HCT116 (cell line): ENCODE results near the gene ARMH3. TPM values are rescaled to one million over a fixed set of nuclear protein-coding genes. Genes with fewer than 3 reads are reported as not detected.

Experiments
- ATAC-seq: fragments of 200-7000 bp; cut with Tn5 transposase; 2 replicates; pipeline ENCODE4 v1.9.1; 2020; ENCODE audit warnings: mild to moderate bottlenecking, moderate library complexity
- BruUV-seq: library from RNA; stranded (reverse); fragments of 400-500 nt; replicated peaks from 2 replicates; lab custom pipeline; 2021; lab: Mats Ljungman, UMichigan
- CTCF ChIA-PET: fragments of 300-600 bp; sonication (Branson Sonifier 250); formaldehyde crosslinking; loops from one replicate; lab custom pipeline; 2021; ENCODE audit warnings: antibody characterized with exemption; lab: Charles Lee
- POLR2A ChIA-PET: fragments of 300-600, 350-600 bp; sonication (Branson Sonifier 250); formaldehyde crosslinking; loops from one replicate; lab custom pipeline; 2021; ENCODE audit warnings: antibody characterized with exemption; lab: Charles Lee
- RAD21 ChIA-PET, 2 experiments: fragments of 300-600 bp; sonication (Branson Sonifier 250); formaldehyde crosslinking; loops; one replicate each; lab custom pipeline; 2023; ENCODE audit warnings: low total read pairs in 2 of 2; ENCODE audit not compliant: uncharacterized antibody in 2 of 2, unreplicated experiment in 2 of 2, low non-redundant PET in 1 of 2; lab: Charles Lee
- DNase-seq: peaks from one replicate; pipeline ENCODE4 v3.0.0-alpha.2; 2010; ENCODE audit warnings: low read depth, low spot score
- H2AFZ ChIP-seq: fragments of 200-600 bp; shearing (Covaris generic), sonication (generic); 2 replicates; pipeline ENCODE4 v1.6.1; 2017; ENCODE audit warnings: low read depth, mixed run types, mixed read lengths, antibody characterized with exemption, low read length; ENCODE audit not compliant: poor library complexity, severe bottlenecking
- H3K27ac ChIP-seq: 2 replicates; pipeline ENCODE4 v1.5.1; 2012; ENCODE audit warnings: low read depth, low read length
- H3K27me3 ChIP-seq: fragments of 200-600 bp; sonication (generic); 2 replicates; pipeline ENCODE4 v1.6.1; 2016; ENCODE audit warnings: mixed run types, low read length, mixed read lengths; ENCODE audit not compliant: insufficient read depth
- H3K36me3 ChIP-seq, 2 experiments: fragments of 200-500 bp in 1 of 2; fragments of 200-600 bp in 1 of 2; sonication (Bioruptor generic) in 1 of 2; sonication (generic) in 1 of 2; 2 replicates each; pipeline versions ENCODE4 v1.5.1 to v1.6.1; 2014 to 2016; ENCODE audit warnings: low read length in 2 of 2, inconsistent platforms in 1 of 2, mixed read lengths in 1 of 2, mixed run types in 1 of 2; ENCODE audit not compliant: insufficient read depth in 2 of 2, control insufficient read depth in 1 of 2
- H3K4me1 ChIP-seq, 2 experiments: fragments of 200-600 bp in 1 of 2; sonication (generic) in 1 of 2; 2 replicates each; pipeline versions ENCODE4 v1.5.1 to v1.6.1; 2012 to 2017; ENCODE audit warnings: low read length in 2 of 2, inconsistent platforms in 1 of 2, mild to moderate bottlenecking in 1 of 2, mixed read lengths in 1 of 2, mixed run types in 1 of 2, moderate library complexity in 1 of 2; ENCODE audit not compliant: insufficient read depth in 2 of 2, control insufficient read depth in 1 of 2
- H3K4me2 ChIP-seq: fragments of 200-600 bp; sonication (generic); 2 replicates; pipeline ENCODE4 v1.6.1; 2017; ENCODE audit warnings: mixed run types, low read length, mixed read lengths
- H3K4me3 ChIP-seq, 2 experiments: fragments of 200-600 bp in 1 of 2; sonication (generic) in 1 of 2; replicated peaks in 1 of 2; 2 replicates each; pipeline ENCODE4 v1.5.1; 2011 to 2016; ENCODE audit warnings: low read length in 2 of 2, control low read depth in 1 of 2, low read depth in 1 of 2, mild to moderate bottlenecking in 1 of 2, mixed read lengths in 1 of 2, mixed run types in 1 of 2
- H3K79me2 ChIP-seq: fragments of 200-600 bp; sonication (generic); 2 replicates; pipeline ENCODE4 v1.6.1; 2017; ENCODE audit warnings: mild to moderate bottlenecking, mixed run types, low read length, moderate library complexity, mixed read lengths; ENCODE audit not compliant: insufficient read depth
- H3K9ac ChIP-seq: fragments of 200-600 bp; sonication (generic); 2 replicates; pipeline ENCODE4 v1.6.1; 2016; ENCODE audit warnings: low read length, mixed read lengths
- H3K9me2 ChIP-seq: fragments of 200-600 bp; sonication (generic), shearing (Covaris generic); 2 replicates; pipeline ENCODE4 v1.6.1; 2017; ENCODE audit warnings: mixed run types, mild to moderate bottlenecking, moderate library complexity; ENCODE audit not compliant: insufficient read depth
- H3K9me3 ChIP-seq, 2 experiments: fragments of 200-500 bp in 1 of 2; fragments of 200-600 bp in 1 of 2; sonication (Bioruptor generic) in 1 of 2; sonication (generic) in 1 of 2; 2 replicates each; pipeline ENCODE4 v1.6.1; 2014 to 2017; ENCODE audit warnings: low read length in 2 of 2, mixed read lengths in 2 of 2, inconsistent platforms in 1 of 2, low read depth in 1 of 2, mild to moderate bottlenecking in 1 of 2, mixed run types in 1 of 2, moderate library complexity in 1 of 2; ENCODE audit not compliant: control insufficient read depth in 1 of 2, insufficient read depth in 1 of 2
- H4K20me1 ChIP-seq: fragments of 200-600 bp; sonication (generic), shearing (Covaris generic); 2 replicates; pipeline ENCODE4 v1.6.1; 2017; ENCODE audit warnings: mixed run types, mild to moderate bottlenecking, moderate library complexity; ENCODE audit not compliant: insufficient read depth
- ATF3 ChIP-seq: IDR thresholded peaks from 2 replicates; pipeline ENCODE4 v1.6.1; 2012
- CBX3 ChIP-seq: IDR thresholded peaks from 2 replicates; pipeline ENCODE4 v1.6.1; 2012; ENCODE audit warnings: low read depth
- CEBPB ChIP-seq: IDR thresholded peaks from 2 replicates; pipeline ENCODE4 v1.6.1; 2012; ENCODE audit warnings: low read depth
- CTCF ChIP-seq, 3 experiments: fragments of 200-600 bp in 1 of 3; sonication (generic) in 1 of 3; IDR thresholded peaks in 2 of 3; conservative IDR thresholded peaks in 1 of 3; 2 replicates each; pipeline ENCODE4 v1.5.1; 2012 to 2017; ENCODE audit warnings: low read depth in 2 of 3, low read length in 2 of 3, antibody characterized with exemption in 1 of 3, borderline replicate concordance in 1 of 3, control low read depth in 1 of 3, mild to moderate bottlenecking in 1 of 3, mixed read lengths in 1 of 3, mixed run types in 1 of 3, moderate library complexity in 1 of 3; ENCODE audit not compliant: insufficient read depth in 1 of 3
- ELF1 ChIP-seq: IDR thresholded peaks from 2 replicates; pipeline ENCODE4 v1.6.1; 2012; ENCODE audit warnings: low read depth, borderline replicate concordance
- EZH2 ChIP-seq: fragments of 200-600 bp; sonication (generic); IDR thresholded peaks from 2 replicates; pipeline ENCODE4 v1.6.1; 2017; ENCODE audit warnings: antibody characterized with exemption, mixed run types
- EZH2phosphoT487 ChIP-seq: fragments of 200-600 bp; IDR thresholded peaks from 2 replicates; pipeline ENCODE4 v1.6.1; 2018; ENCODE audit warnings: antibody characterized with exemption, borderline replicate concordance
- FOSL1 ChIP-seq: IDR thresholded peaks from 2 replicates; pipeline ENCODE4 v1.6.1; 2012; ENCODE audit warnings: low read depth
- JUND ChIP-seq: IDR thresholded peaks from 2 replicates; pipeline ENCODE4 v1.6.1; 2012
- MAX ChIP-seq: IDR thresholded peaks from 2 replicates; pipeline ENCODE4 v1.6.1; 2012
- POLR2A ChIP-seq: IDR thresholded peaks from 2 replicates; pipeline ENCODE4 v1.7.0; 2011; ENCODE audit warnings: borderline replicate concordance; ENCODE audit not compliant: insufficient read depth, insufficient read length; ENCODE audit errors: extremely low read depth
- POLR2AphosphoS5 ChIP-seq: IDR thresholded peaks from 2 replicates; pipeline ENCODE4 v1.6.1; 2011; ENCODE audit warnings: mild to moderate bottlenecking, low read depth, low read length, moderate library complexity
- RAD21 ChIP-seq: IDR thresholded peaks from 2 replicates; pipeline ENCODE4 v1.6.1; 2012; ENCODE audit warnings: low read depth, mild to moderate bottlenecking
- REST ChIP-seq: IDR thresholded peaks from 2 replicates; pipeline ENCODE4 v1.6.1; 2012; ENCODE audit warnings: low read depth
- SIN3A ChIP-seq: IDR thresholded peaks from 2 replicates; pipeline ENCODE4 v1.6.1; 2012; ENCODE audit warnings: low read depth
- SRF ChIP-seq: IDR thresholded peaks from 2 replicates; pipeline ENCODE4 v1.6.1; 2012; ENCODE audit warnings: low read depth
- TCF7L2 ChIP-seq: IDR thresholded peaks from 2 replicates; pipeline ENCODE4 v1.7.0; 2011; ENCODE audit warnings: borderline replicate concordance, inconsistent platforms; ENCODE audit not compliant: insufficient read depth, insufficient read length; ENCODE audit errors: extremely low read depth
- YY1 ChIP-seq: IDR thresholded peaks from 2 replicates; pipeline ENCODE4 v1.6.1; 2011; ENCODE audit warnings: low read length, low read depth, moderate library complexity, mild to moderate bottlenecking; ENCODE audit not compliant: insufficient replicate concordance; ENCODE audit errors: extremely low read depth
- ZBTB33 ChIP-seq: IDR thresholded peaks from 2 replicates; pipeline ENCODE4 v1.6.1; 2011; ENCODE audit warnings: mild to moderate bottlenecking, low read length, moderate library complexity; ENCODE audit not compliant: insufficient replicate concordance; ENCODE audit errors: extremely low read depth
- ZNF274 ChIP-seq: fragments of 200-500 bp; sonication (Bioruptor generic); IDR thresholded peaks from 2 replicates; pipeline ENCODE4 v1.6.1; 2014; ENCODE audit warnings: mild to moderate bottlenecking, low read depth, low read length, inconsistent platforms
- intact Hi-C: fragments of 100-400 bp; cut with micrococcal nuclease; formaldehyde crosslinking; loops from 2 replicates; pipeline ENCODE4 v1.10.0; 2022
- total RNA-seq: library from RNA; stranded (reverse); gene quantifications from one replicate; pipeline ENCODE4 v1.2.1, GENCODE V29; 2021; ENCODE audit not compliant: unreplicated experiment

The ARMH3 gene
- total RNA-seq, 1 experiment from 2014 or later, result 30.4 TPM

- H2AFZ ChIP-seq, result no peak overlapping the region
- ChIA-PET POLR2A (no interaction called here), CTCF (no interaction called here), RAD21 (no interaction called here)
- BruUV-seq, result no TSS peak
- H4K20me1 ChIP-seq, result peaks cover 9% of the 10 kb centered on the region
- H3K9me2 ChIP-seq, result no peaks in the 10 kb centered on the region
- no peak overlapping the region for H3K4me2 ChIP-seq
- H3K36me3 ChIP-seq, result no peaks in the 10 kb centered on the region
- TF ChIP-seq EZH2 (no peak), TCF7L2 (no peak), ZNF274 (no peak), ELF1 (no peak), REST (no peak), EZH2phosphoT487 (no peak), POLR2AphosphoS5 (no peak), RAD21 (no peak), JUND (no peak), SIN3A (no peak), CTCF (IDR thresholded peaks at IDR 0.05 in 2 of 3, conservative IDR thresholded peaks at IDR 0.05 in 1 of 3; ENCODE audit: borderline replicate concordance in 1 of 3, insufficient read depth in 1 of 3, low read depth in 2 of 3, low read length in 2 of 3) (no peak), SRF (no peak), ATF3 (no peak), FOSL1 (no peak), ZBTB33 (no peak), POLR2A (no peak), MAX (no peak), YY1 (no peak), CEBPB (no peak), CBX3 (no peak)
- no peak for DNase-seq
- no peaks in the 10 kb centered on the region for H3K9me3 ChIP-seq
- no peaks in the 10 kb centered on the region for H3K4me1 ChIP-seq
- no peak overlapping the region for H3K27ac ChIP-seq
- no peaks in the 10 kb centered on the region for H3K27me3 ChIP-seq
- H3K9ac ChIP-seq, result no peak overlapping the region
- peaks cover 90% of the 10 kb centered on the region for H3K79me2 ChIP-seq
- intact Hi-C loops, result no loop called here
- no peak for ATAC-seq
- no peak overlapping the region for H3K4me3 ChIP-seq
Observed at GRCh38 chr10:102045292-102045691, 10.7 kb downstream of the ARMH3 start.
